ENCODE measurements around the gene BGLAP. TPM values are rescaled to one million over a fixed set of nuclear protein-coding genes. Genes with fewer than 3 reads are reported as not detected.

The BGLAP gene
- total RNA-seq, 1 experiment from 2014 or later = 1.4 TPM

GRCh38 chr1:156198831-156199349 is 43.1 kb upstream of the BGLAP start:
- intact Hi-C loops (cut with micrococcal nuclease) = no loop called here
- POLR2A ChIA-PET = interaction anchor here (6.3 kb wide), 1 partner anchor 14 kb away, joined by 21 read pairs; the partner anchor contains the start of gene PMF1

More at GRCh38 chr1:156198831-156199349, 43.1 kb upstream of the BGLAP start:
- Histone ChIP-seq H3K4me3 (replicated peaks in 1 of 2; ENCODE audit: low read depth in 1 of 2, low read length in 2 of 2) (no peak overlapping the region), H3K9me2 (ENCODE audit: insufficient read depth) (no peaks in the 10 kb centered on the region), H3K79me2 (ENCODE audit: insufficient read depth, low read length) (peaks cover 53% of the 10 kb centered on the region), H3K4me2 (ENCODE audit: low read length) (no peak overlapping the region), H3K36me3 (ENCODE audit: control insufficient read depth in 1 of 2, insufficient read depth in 2 of 2, low read length in 2 of 2) (peaks cover 3 to 16% of the 10 kb centered on the region in 2 experiments; a peak in 2 of 4 replicates), H3K27me3 (ENCODE audit: insufficient read depth, low read length) (no peaks in the 10 kb centered on the region), H3K9me3 (ENCODE audit: control insufficient read depth in 1 of 2, insufficient read depth in 1 of 2, low read depth in 1 of 2, low read length in 2 of 2) (no peaks in the 10 kb centered on the region), H2AFZ (ENCODE audit: low read depth, low read length, poor library complexity, severe bottlenecking) (no peak overlapping the region), H3K27ac (ENCODE audit: low read depth, low read length) (no peak overlapping the region), H3K9ac (ENCODE audit: low read length) (no peak overlapping the region), H3K4me1 (ENCODE audit: control insufficient read depth in 1 of 2, insufficient read depth in 2 of 2, low read length in 2 of 2) (peaks cover 3 to 15% of the 10 kb centered on the region in 2 experiments; a peak in 2 of 4 replicates), H4K20me1 (ENCODE audit: insufficient read depth) (no peaks in the 10 kb centered on the region)
- TF ChIP-seq EZH2phosphoT487 (IDR thresholded peaks at IDR 0.05; ENCODE audit: borderline replicate concordance) = no peak
- TF ChIP-seq JUND (IDR thresholded peaks at IDR 0.05) = no peak
- no peak for TF ChIP-seq ZNF274 (IDR thresholded peaks at IDR 0.05; ENCODE audit: low read depth, low read length)
- TF ChIP-seq ATF3 (IDR thresholded peaks at IDR 0.05) = no peak
- TF ChIP-seq YY1 (IDR thresholded peaks at IDR 0.05; ENCODE audit: extremely low read depth, insufficient replicate concordance, low read depth, low read length) = no peak
- TF ChIP-seq REST (IDR thresholded peaks at IDR 0.05; ENCODE audit: low read depth) = no peak
- TF ChIP-seq CBX3 (IDR thresholded peaks at IDR 0.05; ENCODE audit: low read depth) = no peak
- TF ChIP-seq, protein P1, sequence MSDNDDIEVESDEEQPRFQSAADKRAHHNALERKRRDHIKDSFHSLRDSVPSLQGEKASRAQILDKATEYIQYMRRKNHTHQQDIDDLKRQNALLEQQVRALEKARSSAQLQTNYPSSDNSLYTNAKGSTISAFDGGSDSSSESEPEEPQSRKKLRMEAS (IDR thresholded peaks at IDR 0.05) = no peak
- no peak for TF ChIP-seq SRF (IDR thresholded peaks at IDR 0.05; ENCODE audit: low read depth)
- DNase-seq (ENCODE audit: low read depth, low spot score) (no peak), ATAC-seq (no peak)
- RAD21 ChIA-PET (ENCODE audit: low non-redundant PET in 1 of 2, low total read pairs in 2 of 2, uncharacterized antibody in 2 of 2, unreplicated experiment in 2 of 2) = no interaction called here
- CTCF ChIA-PET = no interaction called here
- BruUV-seq (replicated peaks) = no TSS peak
